22Rv1 (cell line): ENCODE measurements around the gene NAA11.
"Not testable (repeated sequence)": the region's sequence is repeated elsewhere in the genome, so short reads cannot be mapped to it uniquely, and the experiment has no call there.

Experiments used
- ZFX ChIP-seq: fragments of 450-650 bp; IDR thresholded peaks from 2 replicates; pipeline ENCODE4 v1.6.1; 2017; ENCODE audit warnings: antibody characterized with exemption, borderline replicate concordance
- TF ChIP-seq, protein P1 (sequence below): fragments of 450-650 bp; IDR thresholded peaks from 2 replicates; pipeline ENCODE4 v1.5.1; 2017; ENCODE audit warnings: mild to moderate bottlenecking

DNA sequence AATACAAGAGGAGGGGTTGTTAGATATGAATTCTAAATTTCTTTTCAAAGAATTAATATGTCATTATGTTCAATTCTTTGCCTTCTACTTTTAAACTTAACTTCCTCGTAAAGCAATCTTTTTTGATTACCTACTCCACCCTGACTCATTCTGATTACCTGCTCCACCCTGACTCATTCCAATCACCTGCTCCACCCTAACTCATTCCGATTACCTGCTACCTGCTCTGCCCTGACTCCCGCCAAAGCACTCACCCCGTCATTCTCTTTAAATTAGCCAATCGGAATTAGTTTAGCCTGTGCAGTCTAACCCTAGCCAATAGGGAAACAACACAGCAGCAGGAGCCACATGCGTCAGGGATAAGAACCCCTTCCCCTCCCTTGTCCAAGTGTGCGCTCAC is 48.4 kb downstream of the NAA11 start:
- TF ChIP-seq, protein P1, sequence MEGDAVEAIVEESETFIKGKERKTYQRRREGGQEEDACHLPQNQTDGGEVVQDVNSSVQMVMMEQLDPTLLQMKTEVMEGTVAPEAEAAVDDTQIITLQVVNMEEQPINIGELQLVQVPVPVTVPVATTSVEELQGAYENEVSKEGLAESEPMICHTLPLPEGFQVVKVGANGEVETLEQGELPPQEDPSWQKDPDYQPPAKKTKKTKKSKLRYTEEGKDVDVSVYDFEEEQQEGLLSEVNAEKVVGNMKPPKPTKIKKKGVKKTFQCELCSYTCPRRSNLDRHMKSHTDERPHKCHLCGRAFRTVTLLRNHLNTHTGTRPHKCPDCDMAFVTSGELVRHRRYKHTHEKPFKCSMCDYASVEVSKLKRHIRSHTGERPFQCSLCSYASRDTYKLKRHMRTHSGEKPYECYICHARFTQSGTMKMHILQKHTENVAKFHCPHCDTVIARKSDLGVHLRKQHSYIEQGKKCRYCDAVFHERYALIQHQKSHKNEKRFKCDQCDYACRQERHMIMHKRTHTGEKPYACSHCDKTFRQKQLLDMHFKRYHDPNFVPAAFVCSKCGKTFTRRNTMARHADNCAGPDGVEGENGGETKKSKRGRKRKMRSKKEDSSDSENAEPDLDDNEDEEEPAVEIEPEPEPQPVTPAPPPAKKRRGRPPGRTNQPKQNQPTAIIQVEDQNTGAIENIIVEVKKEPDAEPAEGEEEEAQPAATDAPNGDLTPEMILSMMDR = not testable (repeated sequence)
- TF ChIP-seq ZFX = not testable (repeated sequence)
